Measurements from ENCODE around the gene B4GALT1. TPM values are rescaled to one million over a fixed set of nuclear protein-coding genes. Genes with fewer than 3 reads are reported as not detected.
A peak's percentile ranks its signal among the peaks of the same experiment; 100 is the strongest.
"Not testable (repeated sequence)": the region's sequence is repeated elsewhere in the genome, so short reads cannot be mapped to it uniquely, and the experiment has no call there.

Gene B4GALT1
- total RNA-seq, 1 donor from 2014 or later: 7.5 TPM

DNA sequence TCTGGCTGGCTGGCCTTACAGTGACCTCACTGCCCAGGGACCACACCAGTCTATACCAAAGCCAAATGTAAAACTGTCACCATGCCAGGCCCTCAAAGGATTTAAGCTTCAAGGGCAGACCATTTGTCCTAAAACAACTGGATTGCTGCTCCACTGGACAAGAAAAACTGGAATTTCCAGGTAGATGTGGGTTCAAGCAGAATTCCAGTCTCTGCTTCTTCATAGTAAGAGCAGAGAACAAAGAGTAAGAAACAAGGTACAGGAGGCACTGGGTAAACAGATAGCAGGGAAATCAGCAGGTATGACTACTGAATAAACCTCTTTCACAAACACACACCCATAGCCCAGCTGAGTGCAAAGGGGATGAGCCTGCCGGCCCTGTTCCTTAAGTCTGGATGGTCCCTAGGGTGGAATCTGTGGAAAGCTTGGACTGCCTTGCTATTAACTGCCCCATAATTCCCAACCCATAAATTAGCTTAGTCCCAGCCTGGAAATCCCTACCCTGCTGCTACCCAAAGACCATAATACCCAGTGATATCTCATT is 5.5 kb downstream of the B4GALT1 start:
- Mint-ChIP-seq H3K4me3 (peak overlapping the region; percentile 7), H3K36me3 (no peaks in the 10 kb centered on the region), H3K27me3 (ENCODE audit: insufficient read depth, low read depth) (peaks cover 3% of the 10 kb centered on the region), H3K9me3 (no peaks in the 10 kb centered on the region), H3K27ac (peak overlapping the region; percentile 77), H3K4me1 (peaks cover 72% of the 10 kb centered on the region)
- H4K20me1 ChIP-seq (ENCODE audit: low read depth): peaks cover 14% of the 10 kb centered on the region
- peaks cover 28% of the 10 kb centered on the region for H3K27me3 ChIP-seq
- no peak overlapping the region for H3K4me3 ChIP-seq
- TF ChIP-seq EZH2 (IDR thresholded peaks at IDR 0.05): no peak
- no peak for TF ChIP-seq EZH2phosphoT487 (IDR thresholded peaks at IDR 0.05)
- TF ChIP-seq, protein P1, sequence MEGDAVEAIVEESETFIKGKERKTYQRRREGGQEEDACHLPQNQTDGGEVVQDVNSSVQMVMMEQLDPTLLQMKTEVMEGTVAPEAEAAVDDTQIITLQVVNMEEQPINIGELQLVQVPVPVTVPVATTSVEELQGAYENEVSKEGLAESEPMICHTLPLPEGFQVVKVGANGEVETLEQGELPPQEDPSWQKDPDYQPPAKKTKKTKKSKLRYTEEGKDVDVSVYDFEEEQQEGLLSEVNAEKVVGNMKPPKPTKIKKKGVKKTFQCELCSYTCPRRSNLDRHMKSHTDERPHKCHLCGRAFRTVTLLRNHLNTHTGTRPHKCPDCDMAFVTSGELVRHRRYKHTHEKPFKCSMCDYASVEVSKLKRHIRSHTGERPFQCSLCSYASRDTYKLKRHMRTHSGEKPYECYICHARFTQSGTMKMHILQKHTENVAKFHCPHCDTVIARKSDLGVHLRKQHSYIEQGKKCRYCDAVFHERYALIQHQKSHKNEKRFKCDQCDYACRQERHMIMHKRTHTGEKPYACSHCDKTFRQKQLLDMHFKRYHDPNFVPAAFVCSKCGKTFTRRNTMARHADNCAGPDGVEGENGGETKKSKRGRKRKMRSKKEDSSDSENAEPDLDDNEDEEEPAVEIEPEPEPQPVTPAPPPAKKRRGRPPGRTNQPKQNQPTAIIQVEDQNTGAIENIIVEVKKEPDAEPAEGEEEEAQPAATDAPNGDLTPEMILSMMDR (IDR thresholded peaks at IDR 0.05): no peak
- peaks cover 12% of the 10 kb centered on the region for H3K79me2 ChIP-seq (ENCODE audit: low read depth)
- no peak overlapping the region for H3K9ac ChIP-seq
- no peak overlapping the region for H3K4me2 ChIP-seq
- no peaks in the 10 kb centered on the region for H3K9me3 ChIP-seq (ENCODE audit: low read depth)
- H3F3A ChIP-seq (ENCODE audit: low read depth): peaks cover 7% of the 10 kb centered on the region
- no peak overlapping the region for H3K27ac ChIP-seq
- peaks cover 36% of the 10 kb centered on the region for H3K4me1 ChIP-seq
- H2AFZ ChIP-seq (replicated peaks): no peak overlapping the region
- DNase-seq (ENCODE audit: low spot score): no peak
- no peaks in the 10 kb centered on the region for H3K36me3 ChIP-seq

DNA sequence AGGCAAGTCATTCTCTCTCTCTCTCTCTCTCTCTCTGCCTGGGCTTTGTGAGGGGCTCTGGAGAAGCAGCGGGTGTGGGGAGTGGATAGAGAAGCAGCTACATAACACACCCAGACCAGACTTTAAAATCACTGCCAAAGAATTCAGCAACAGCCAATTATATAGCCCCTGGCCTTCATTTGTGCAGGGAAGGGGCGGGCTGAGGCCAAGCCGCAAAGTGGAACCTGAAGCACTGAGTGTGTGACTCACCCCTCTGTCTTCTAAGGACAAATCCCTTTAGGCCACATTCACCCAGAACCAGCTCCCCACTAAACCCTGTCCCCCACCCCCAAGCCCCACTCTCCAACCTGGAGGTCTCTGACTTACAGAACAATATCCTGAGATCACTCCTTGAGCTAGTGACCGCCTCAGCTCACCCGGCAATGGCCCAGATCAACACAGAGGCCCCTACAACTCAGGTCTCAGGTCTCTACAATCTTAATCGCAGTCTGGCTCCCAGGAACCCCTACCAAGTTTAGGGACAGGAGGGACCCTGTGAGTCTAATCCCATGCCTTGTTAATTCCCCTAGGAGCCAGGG is 6.0 kb downstream of the B4GALT1 start:
- no peaks in the 10 kb centered on the region for H3K36me3 ChIP-seq
- Mint-ChIP-seq H3K9me3 (no peaks in the 10 kb centered on the region), H3K27ac (peak overlapping the region; percentile 77), H3K36me3 (no peaks in the 10 kb centered on the region), H3K4me3 (peak overlapping the region; percentile 67), H3K27me3 (ENCODE audit: insufficient read depth, low read depth) (peaks cover 3% of the 10 kb centered on the region), H3K4me1 (peaks cover 71% of the 10 kb centered on the region)
- no peak overlapping the region for H3K4me2 ChIP-seq
- peaks cover 14% of the 10 kb centered on the region for H4K20me1 ChIP-seq (ENCODE audit: low read depth)
- H3K4me1 ChIP-seq: peaks cover 36% of the 10 kb centered on the region
- H3F3A ChIP-seq (ENCODE audit: low read depth): peaks cover 3% of the 10 kb centered on the region
- no peak overlapping the region for H3K27ac ChIP-seq
- no peak overlapping the region for H2AFZ ChIP-seq (replicated peaks)
- no peak overlapping the region for H3K9ac ChIP-seq
- TF ChIP-seq EZH2phosphoT487 (IDR thresholded peaks at IDR 0.05) (no peak), EZH2 (IDR thresholded peaks at IDR 0.05) (no peak)
- TF ChIP-seq, protein P1 (IDR thresholded peaks at IDR 0.05): no peak
- no peak overlapping the region for H3K4me3 ChIP-seq
- H3K79me2 ChIP-seq (ENCODE audit: low read depth): peaks cover 12% of the 10 kb centered on the region
- peak; percentile 19 for DNase-seq (ENCODE audit: low spot score)
- H3K27me3 ChIP-seq: peaks cover 23% of the 10 kb centered on the region
- H3K9me3 ChIP-seq (ENCODE audit: low read depth): no peaks in the 10 kb centered on the region

DNA sequence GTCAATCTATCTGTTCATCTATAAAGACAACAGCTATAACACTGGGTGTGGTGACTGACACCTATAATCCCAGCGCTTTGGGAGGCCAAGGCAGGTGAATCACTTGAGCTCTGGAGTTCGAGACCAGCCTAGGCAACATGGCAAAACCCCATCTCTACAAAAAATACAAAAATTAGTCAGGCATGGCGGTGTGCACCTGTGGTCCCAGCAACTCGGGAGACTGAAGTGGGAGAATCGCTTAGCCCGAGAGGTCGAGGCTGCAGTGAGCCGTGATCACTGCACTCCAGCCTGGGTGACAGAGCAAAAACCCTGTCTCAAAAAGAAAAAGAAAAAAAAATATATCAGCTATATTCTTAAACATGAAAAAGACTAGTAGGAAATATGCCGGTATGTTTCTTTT is 6.7 kb downstream of the B4GALT1 start:
- H3K27me3 Mint-ChIP-seq (ENCODE audit: insufficient read depth, low read depth); H3K4me2 ChIP-seq; H3K9me3 Mint-ChIP-seq; H3K36me3 Mint-ChIP-seq; H3K36me3 ChIP-seq; H3K4me3 Mint-ChIP-seq; H3K4me3 ChIP-seq; H3K9me3 ChIP-seq (ENCODE audit: low read depth); H3F3A ChIP-seq (ENCODE audit: low read depth); H3K9ac ChIP-seq; H3K27ac ChIP-seq; DNase-seq (ENCODE audit: low spot score); H2AFZ ChIP-seq (replicated peaks); H3K27ac Mint-ChIP-seq; H4K20me1 ChIP-seq (ENCODE audit: low read depth): not testable (repeated sequence)
- Histone ChIP-seq H3K79me2 (ENCODE audit: low read depth) (peaks cover 10% of the 10 kb centered on the region), H3K27me3 (peaks cover 17% of the 10 kb centered on the region), H3K4me1 (peaks cover 29% of the 10 kb centered on the region)
- peaks cover 65% of the 10 kb centered on the region for H3K4me1 Mint-ChIP-seq

DNA sequence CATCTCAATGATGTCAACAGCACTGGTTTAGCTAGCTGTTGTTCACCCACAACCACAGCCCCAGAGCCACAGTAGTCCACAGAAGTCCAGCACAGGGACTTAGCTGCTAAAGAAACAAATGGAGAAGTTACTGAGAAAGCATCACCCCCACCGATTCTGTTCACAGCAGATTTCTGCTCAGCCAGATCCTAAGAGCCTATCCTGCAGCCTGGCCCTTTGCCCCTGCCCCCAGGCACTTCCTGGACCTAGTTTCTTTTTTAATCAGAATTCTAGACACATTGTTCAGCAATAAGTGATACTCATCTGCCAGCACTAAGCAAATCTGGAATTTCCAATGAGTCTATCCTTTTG is 7.4 kb downstream of the B4GALT1 start:
- no peaks in the 10 kb centered on the region for H3K36me3 Mint-ChIP-seq
- H3K27ac Mint-ChIP-seq: peak overlapping the region; percentile 86
- Histone ChIP-seq H3F3A (ENCODE audit: low read depth) (peaks cover 3% of the 10 kb centered on the region), H3K9ac (no peak overlapping the region), H3K9me3 (ENCODE audit: low read depth) (no peaks in the 10 kb centered on the region), H4K20me1 (ENCODE audit: low read depth) (peaks cover 7% of the 10 kb centered on the region), H3K4me2 (no peak overlapping the region), H3K4me3 (no peak overlapping the region), H3K4me1 (peaks cover 27% of the 10 kb centered on the region), H3K79me2 (ENCODE audit: low read depth) (peaks cover 5% of the 10 kb centered on the region), H3K36me3 (no peaks in the 10 kb centered on the region), H3K27ac (no peak overlapping the region), H3K27me3 (peaks cover 10% of the 10 kb centered on the region), H2AFZ (replicated peaks) (no peak overlapping the region)
- peaks cover 60% of the 10 kb centered on the region for H3K4me1 Mint-ChIP-seq
- H3K27me3 Mint-ChIP-seq (ENCODE audit: insufficient read depth, low read depth): peaks cover 3% of the 10 kb centered on the region
- TF ChIP-seq, protein P1 (IDR thresholded peaks at IDR 0.05): no peak
- no peak for TF ChIP-seq EZH2phosphoT487 (IDR thresholded peaks at IDR 0.05)
- no peak for TF ChIP-seq EZH2 (IDR thresholded peaks at IDR 0.05)
- H3K9me3 Mint-ChIP-seq: no peaks in the 10 kb centered on the region
- peak overlapping the region; percentile 48 for H3K4me3 Mint-ChIP-seq
- no peak for DNase-seq (ENCODE audit: low spot score)

Measured in neural progenitor cell (in vitro differentiated cells).